Parietal lobe (tissue), 1 donor: ENCODE measurements around the gene USHBP1. TPM values are rescaled to one million over a fixed set of nuclear protein-coding genes. Genes with fewer than 3 reads are reported as not detected.

ENCODE experiments used
- total RNA-seq: library from RNA; depleted of rRNA; stranded (reverse); fragments of >200 nt; gene quantifications from one replicate; pipeline ENCODE4 v1.2.3, GENCODE V29; 2014

The USHBP1 gene
- 1.3 TPM for total RNA-seq

GRCh38 chr19:17264641-17264979 is at the start of gene USHBP1:
Gene USHBP1 (minus strand): TSS chr19:17264745. CDS start chr19:17264299, 446 bp downstream.

GRCh38 chr19:17309198-17309964 is 44.8 kb upstream of the USHBP1 start, which contains the start of gene DDA1:
Gene DDA1 (plus strand): TSS chr19:17309563. CDS start chr19:17309655, 92 bp downstream.

GRCh38 chr19:17305517-17306284 is 41.2 kb upstream of the USHBP1 start, which contains the start of gene MRPL34:
Gene MRPL34 (plus strand): TSS chr19:17305872. CDS start chr19:17305893, 21 bp downstream.

GRCh38 chr19:17303167-17303939 is 38.8 kb upstream of the USHBP1 start, which contains the start of gene ABHD8:
Gene ABHD8 (minus strand): TSS chr19:17303425. CDS start chr19:17301616, 1,809 bp downstream.

GRCh38 chr19:17281391-17282304 is 17.1 kb upstream of the USHBP1 start, which contains the start of gene ANKLE1:
Gene ANKLE1 (plus strand): TSS chr19:17281901. CDS start chr19:17281921, 20 bp downstream.

GRCh38 chr19:17266975-17267788 is 2.6 kb upstream of the USHBP1 start, which contains the start of gene BABAM1:
Gene BABAM1 (plus strand): TSS chr19:17267443. CDS start chr19:17268807, 1,364 bp downstream.

GRCh38 chr19:17245535-17245984 is 19.0 kb downstream of the USHBP1 start, which contains the start of gene NR2F6:
Gene NR2F6 (minus strand): TSS chr19:17245919. CDS start chr19:17245220, 699 bp downstream.

GRCh38 chr19:17226002-17226933 is 38.3 kb downstream of the USHBP1 start, which contains the start of gene OCEL1:
Gene OCEL1 (plus strand): TSS chr19:17226226. CDS start chr19:17226248, 22 bp downstream.

GRCh38 chr19:17215127-17215971 is 49.2 kb downstream of the USHBP1 start, which contains the start of gene USE1:
Gene USE1 (plus strand): TSS chr19:17215357. CDS start chr19:17215406, 49 bp downstream.

Other genes starting within 250 kb of the USHBP1 start
- gene CPAMD8, start 237.9 kb downstream of the USHBP1 start, total RNA-seq, result 8.1 TPM
- gene HAUS8, start 189.3 kb downstream of the USHBP1 start, total RNA-seq, result 2.5 TPM
- 86.1 TPM for gene MYO9B, start 189.0 kb downstream of the USHBP1 start, total RNA-seq
- 19.4 TPM for gene USE1, start 49.4 kb downstream of the USHBP1 start, total RNA-seq
- 0.94 TPM for gene OCEL1, start 38.5 kb downstream of the USHBP1 start, total RNA-seq
- 7.8 TPM for gene NR2F6, start 18.8 kb downstream of the USHBP1 start, total RNA-seq
- gene BABAM1, start 2.7 kb upstream of the USHBP1 start, total RNA-seq, result 61.3 TPM
- 1.3 TPM for gene ANKLE1, start 17.2 kb upstream of the USHBP1 start, total RNA-seq
- 19.7 TPM for gene ABHD8, start 38.7 kb upstream of the USHBP1 start, total RNA-seq
- gene MRPL34, start 41.1 kb upstream of the USHBP1 start, total RNA-seq, result 8.1 TPM
- gene DDA1, start 44.8 kb upstream of the USHBP1 start, total RNA-seq, result 9.1 TPM
- 53.8 TPM for gene ANO8, start 70.1 kb upstream of the USHBP1 start, total RNA-seq
- gene GTPBP3, start 72.8 kb upstream of the USHBP1 start, total RNA-seq, result 18.8 TPM
- 2.2 TPM for gene PLVAP, start 112.6 kb upstream of the USHBP1 start, total RNA-seq
- gene CCDC194, start 129.5 kb upstream of the USHBP1 start, total RNA-seq, result not detected
- 1.6 TPM for gene BST2, start 140.9 kb upstream of the USHBP1 start, total RNA-seq
- gene MVB12A, start 155.3 kb upstream of the USHBP1 start, total RNA-seq, result 15.0 TPM
- gene TMEM221, start 183.9 kb upstream of the USHBP1 start, total RNA-seq, result 0.63 TPM
- not detected for gene NXNL1, start 196.2 kb upstream of the USHBP1 start, total RNA-seq
- 26.0 TPM for gene SLC27A1, start 205.8 kb upstream of the USHBP1 start, total RNA-seq
- gene PGLS, start 246.9 kb upstream of the USHBP1 start, total RNA-seq, result 51.0 TPM